GM12872 (cell line): ENCODE data around the gene GRAMD2A.

ENCODE experiments used
- CTCF ChIP-seq: IDR thresholded peaks from 3 replicates; pipeline ENCODE4 v1.5.1; 2011; ENCODE audit warnings: low read depth, mild to moderate bottlenecking, low read length, moderate library complexity; ENCODE audit not compliant: insufficient read depth

GRAMD2A gene

GRCh38 chr15:72153269-72154000, 44.2 kb downstream of the GRAMD2A start:
- TF ChIP-seq CTCF: no peak

GRCh38 chr15:72147418-72147817, 50.2 kb downstream of the GRAMD2A start:
- TF ChIP-seq CTCF: no peak

- no peak for TF ChIP-seq CTCF
Observed at GRCh38 chr15:72146934-72147333, 50.7 kb downstream of the GRAMD2A start.

DNA sequence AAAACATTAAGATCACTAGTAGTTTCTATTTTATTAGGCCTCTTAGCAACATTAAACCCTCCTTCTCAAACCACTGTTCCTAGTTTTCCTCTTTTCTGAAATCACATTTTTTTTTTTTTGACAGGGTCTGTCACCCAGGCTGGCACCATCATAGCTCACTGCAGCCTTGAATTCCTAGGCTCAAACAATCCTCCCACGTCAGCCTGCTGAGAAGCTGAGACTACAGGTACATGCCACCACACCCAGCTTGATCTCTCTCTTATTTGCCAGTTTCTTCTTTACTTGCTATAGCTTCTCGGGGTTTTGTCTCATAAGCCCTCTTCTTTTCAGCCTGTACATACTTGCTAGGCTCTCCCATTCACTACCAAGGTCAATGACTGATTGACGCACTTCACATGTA, 51.4 kb downstream of the GRAMD2A start:
- no peak for TF ChIP-seq CTCF

DNA sequence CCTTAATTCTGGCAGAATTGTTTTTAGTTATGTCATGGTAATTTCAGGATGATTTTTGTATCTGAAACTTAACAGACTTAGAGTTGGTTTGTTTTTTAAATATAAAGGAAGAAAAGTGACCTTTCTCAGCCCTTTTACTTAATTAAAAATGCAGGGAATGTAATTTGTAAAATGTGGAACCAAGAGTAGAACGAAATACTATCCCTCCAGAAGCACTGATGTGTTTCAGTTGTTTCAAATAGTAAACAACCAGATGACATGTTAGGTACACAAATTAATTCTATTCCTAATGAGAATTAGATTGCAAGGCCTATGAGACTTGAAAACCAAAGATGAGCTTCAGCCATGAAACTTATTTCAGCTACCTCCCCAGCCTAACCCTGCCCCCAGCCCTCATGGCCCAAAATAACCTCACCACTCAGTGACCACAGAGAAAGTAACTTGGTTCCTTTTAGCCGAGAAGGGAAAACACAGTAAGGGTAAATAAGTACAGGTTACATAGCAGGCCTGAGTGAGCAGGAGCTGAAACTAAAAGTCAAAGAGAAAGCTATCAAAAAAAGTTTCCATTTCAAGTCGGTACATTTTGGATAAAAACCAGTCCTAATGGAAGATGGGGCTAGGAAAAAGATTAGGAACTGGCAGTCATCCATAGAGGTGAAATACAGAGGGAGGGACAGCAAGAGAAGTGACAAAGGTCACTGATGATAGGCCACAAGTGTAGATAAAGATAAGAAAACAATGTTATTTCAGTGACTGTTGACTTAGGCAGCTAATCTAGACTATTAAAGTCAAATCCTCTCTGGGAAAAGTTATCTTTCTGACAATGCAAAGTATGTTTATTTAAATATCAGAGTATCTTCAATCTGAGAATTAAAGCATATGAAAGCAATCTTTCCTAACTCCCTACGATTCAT, 56.2 kb downstream of the GRAMD2A start:
- TF ChIP-seq CTCF: no peak

DNA sequence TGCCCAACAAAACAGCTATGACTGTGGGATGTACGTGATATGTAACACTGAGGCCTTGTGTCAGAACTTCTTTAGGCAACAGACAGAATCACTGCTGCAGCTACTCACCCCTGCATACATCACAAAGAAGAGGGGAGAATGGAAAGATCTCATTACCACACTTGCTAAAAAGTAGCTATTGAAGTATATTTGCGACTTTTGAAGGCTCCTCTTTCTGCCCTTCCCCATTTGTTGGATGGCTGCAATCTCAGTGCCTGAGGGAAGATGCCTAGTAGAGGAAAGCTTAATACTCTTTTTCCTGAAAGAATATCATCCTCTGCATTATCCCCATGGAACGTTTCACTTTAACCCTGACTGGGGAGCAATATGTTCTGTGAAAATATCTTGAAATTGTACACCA, 57.5 kb downstream of the GRAMD2A start:
- TF ChIP-seq CTCF: no peak

DNA sequence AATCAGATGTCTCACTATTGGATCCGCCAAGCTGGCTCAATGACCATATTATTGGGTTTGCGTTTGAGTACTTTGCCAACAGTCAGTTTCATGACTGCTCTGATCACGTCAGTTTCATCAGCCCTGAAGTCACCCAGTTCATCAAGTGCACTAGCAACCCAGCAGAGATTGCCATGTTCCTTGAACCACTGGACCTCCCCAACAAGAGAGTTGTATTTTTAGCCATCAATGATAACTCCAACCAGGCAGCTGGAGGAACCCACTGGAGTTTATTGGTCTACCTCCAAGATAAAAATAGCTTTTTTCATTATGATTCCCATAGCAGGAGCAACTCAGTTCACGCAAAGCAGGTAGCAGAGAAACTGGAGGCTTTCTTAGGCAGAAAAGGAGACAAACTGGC, 57.9 kb downstream of the GRAMD2A start:
- no peak for TF ChIP-seq CTCF
